Liver (tissue), 3 donors: ENCODE measurements around the gene LRRC25.

Experiments
- EGR1 ChIP-seq, 2 donors: IDR thresholded peaks; 2 replicates each; pipeline ENCODE4 v1.6.1; 2016 to 2018; ENCODE audit warnings: antibody characterized with exemption in 2 of 2, low read depth in 2 of 2
- FOXA1 ChIP-seq: IDR thresholded peaks from 2 replicates; pipeline ENCODE4 v1.6.1; 2016; ENCODE audit warnings: antibody characterized with exemption
- GABPA ChIP-seq, 2 donors: IDR thresholded peaks in 1 of 2; conservative IDR thresholded peaks in 1 of 2; 2 replicates each; pipeline ENCODE4 v1.6.1; 2016; ENCODE audit warnings: antibody characterized with exemption in 2 of 2, mild to moderate bottlenecking in 1 of 2, moderate library complexity in 1 of 2
- JUND ChIP-seq, 2 donors: IDR thresholded peaks; 2 replicates each; pipeline ENCODE4 v1.6.1; 2016; ENCODE audit warnings: antibody characterized with exemption in 2 of 2
- RAD21 ChIP-seq, 2 donors: IDR thresholded peaks; 2 replicates each; pipeline ENCODE4 v1.6.1; 2016; ENCODE audit warnings: antibody characterized with exemption in 2 of 2, mild to moderate bottlenecking in 2 of 2
- SP1 ChIP-seq: IDR thresholded peaks from 2 replicates; pipeline ENCODE4 v1.6.1; 2018; ENCODE audit warnings: antibody characterized with exemption, mild to moderate bottlenecking
- TAF1 ChIP-seq: conservative IDR thresholded peaks from 2 replicates; pipeline ENCODE4 v1.6.1; 2016; ENCODE audit warnings: antibody characterized with exemption, mild to moderate bottlenecking
- YY1 ChIP-seq: IDR thresholded peaks from 2 replicates; pipeline ENCODE4 v1.6.1; 2016; ENCODE audit warnings: antibody characterized with exemption, mild to moderate bottlenecking
- TF ChIP-seq, protein P1 (sequence below): fragments of 150-350 bp; IDR thresholded peaks from 2 replicates; pipeline ENCODE4 v1.5.1; 2017; ENCODE audit warnings: improper control_type of control experiment, low read depth, low read length; ENCODE audit not compliant: missing input control
- TF ChIP-seq, protein P2 (sequence below): IDR thresholded peaks from 2 replicates; pipeline ENCODE4 v1.6.1; 2016; ENCODE audit warnings: antibody characterized with exemption
- TF ChIP-seq, protein P3 (sequence below): IDR thresholded peaks from 2 replicates; pipeline ENCODE4 v1.6.1; 2016; ENCODE audit warnings: antibody characterized with exemption, mild to moderate bottlenecking
- TF ChIP-seq, protein P4 (sequence below): IDR thresholded peaks from 2 replicates; pipeline ENCODE4 v1.6.1; 2016; ENCODE audit warnings: antibody characterized with exemption
- donor health status: healthy.
- donor health status: healthy.

DNA sequence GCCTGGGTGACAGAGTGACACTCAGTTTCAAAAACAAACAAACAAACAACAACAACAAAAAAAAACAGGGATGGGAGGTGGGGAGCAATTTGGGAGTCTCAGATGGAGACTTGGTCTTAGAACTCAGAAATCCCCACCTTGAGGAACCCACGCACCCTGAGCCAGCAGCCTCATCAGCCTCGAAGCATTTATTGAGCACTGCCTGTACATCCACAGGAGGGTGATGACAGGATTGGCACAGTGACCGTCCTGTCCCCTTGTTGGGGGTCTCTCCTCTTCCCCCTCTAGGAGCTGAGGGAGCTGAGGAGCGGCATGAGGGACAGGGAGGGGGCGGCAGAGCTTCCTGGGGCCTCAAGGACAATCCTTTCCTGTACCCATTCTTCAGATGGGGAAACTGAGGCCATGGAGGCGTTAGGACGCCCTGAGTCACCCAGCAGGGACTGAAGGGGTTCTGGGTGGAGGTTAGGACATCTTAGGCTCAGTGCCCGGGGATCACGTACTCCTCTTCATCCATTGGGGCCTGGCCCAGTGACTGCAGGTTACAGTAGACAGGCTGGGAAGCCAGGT lies 5.8 kb downstream of the LRRC25 start:
- TF ChIP-seq, protein P1, sequence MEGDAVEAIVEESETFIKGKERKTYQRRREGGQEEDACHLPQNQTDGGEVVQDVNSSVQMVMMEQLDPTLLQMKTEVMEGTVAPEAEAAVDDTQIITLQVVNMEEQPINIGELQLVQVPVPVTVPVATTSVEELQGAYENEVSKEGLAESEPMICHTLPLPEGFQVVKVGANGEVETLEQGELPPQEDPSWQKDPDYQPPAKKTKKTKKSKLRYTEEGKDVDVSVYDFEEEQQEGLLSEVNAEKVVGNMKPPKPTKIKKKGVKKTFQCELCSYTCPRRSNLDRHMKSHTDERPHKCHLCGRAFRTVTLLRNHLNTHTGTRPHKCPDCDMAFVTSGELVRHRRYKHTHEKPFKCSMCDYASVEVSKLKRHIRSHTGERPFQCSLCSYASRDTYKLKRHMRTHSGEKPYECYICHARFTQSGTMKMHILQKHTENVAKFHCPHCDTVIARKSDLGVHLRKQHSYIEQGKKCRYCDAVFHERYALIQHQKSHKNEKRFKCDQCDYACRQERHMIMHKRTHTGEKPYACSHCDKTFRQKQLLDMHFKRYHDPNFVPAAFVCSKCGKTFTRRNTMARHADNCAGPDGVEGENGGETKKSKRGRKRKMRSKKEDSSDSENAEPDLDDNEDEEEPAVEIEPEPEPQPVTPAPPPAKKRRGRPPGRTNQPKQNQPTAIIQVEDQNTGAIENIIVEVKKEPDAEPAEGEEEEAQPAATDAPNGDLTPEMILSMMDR: no peak
- TF ChIP-seq, protein P2, sequence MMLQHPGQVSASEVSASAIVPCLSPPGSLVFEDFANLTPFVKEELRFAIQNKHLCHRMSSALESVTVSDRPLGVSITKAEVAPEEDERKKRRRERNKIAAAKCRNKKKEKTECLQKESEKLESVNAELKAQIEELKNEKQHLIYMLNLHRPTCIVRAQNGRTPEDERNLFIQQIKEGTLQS: no peak
- TF ChIP-seq, protein P3, sequence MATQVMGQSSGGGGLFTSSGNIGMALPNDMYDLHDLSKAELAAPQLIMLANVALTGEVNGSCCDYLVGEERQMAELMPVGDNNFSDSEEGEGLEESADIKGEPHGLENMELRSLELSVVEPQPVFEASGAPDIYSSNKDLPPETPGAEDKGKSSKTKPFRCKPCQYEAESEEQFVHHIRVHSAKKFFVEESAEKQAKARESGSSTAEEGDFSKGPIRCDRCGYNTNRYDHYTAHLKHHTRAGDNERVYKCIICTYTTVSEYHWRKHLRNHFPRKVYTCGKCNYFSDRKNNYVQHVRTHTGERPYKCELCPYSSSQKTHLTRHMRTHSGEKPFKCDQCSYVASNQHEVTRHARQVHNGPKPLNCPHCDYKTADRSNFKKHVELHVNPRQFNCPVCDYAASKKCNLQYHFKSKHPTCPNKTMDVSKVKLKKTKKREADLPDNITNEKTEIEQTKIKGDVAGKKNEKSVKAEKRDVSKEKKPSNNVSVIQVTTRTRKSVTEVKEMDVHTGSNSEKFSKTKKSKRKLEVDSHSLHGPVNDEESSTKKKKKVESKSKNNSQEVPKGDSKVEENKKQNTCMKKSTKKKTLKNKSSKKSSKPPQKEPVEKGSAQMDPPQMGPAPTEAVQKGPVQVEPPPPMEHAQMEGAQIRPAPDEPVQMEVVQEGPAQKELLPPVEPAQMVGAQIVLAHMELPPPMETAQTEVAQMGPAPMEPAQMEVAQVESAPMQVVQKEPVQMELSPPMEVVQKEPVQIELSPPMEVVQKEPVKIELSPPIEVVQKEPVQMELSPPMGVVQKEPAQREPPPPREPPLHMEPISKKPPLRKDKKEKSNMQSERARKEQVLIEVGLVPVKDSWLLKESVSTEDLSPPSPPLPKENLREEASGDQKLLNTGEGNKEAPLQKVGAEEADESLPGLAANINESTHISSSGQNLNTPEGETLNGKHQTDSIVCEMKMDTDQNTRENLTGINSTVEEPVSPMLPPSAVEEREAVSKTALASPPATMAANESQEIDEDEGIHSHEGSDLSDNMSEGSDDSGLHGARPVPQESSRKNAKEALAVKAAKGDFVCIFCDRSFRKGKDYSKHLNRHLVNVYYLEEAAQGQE: no peak
- TF ChIP-seq FOXA1: no peak
- TF ChIP-seq, protein P4, sequence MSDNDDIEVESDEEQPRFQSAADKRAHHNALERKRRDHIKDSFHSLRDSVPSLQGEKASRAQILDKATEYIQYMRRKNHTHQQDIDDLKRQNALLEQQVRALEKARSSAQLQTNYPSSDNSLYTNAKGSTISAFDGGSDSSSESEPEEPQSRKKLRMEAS: no peak
- no peak for TF ChIP-seq JUND (IDR thresholded peaks at IDR 0.05)
- no peak for TF ChIP-seq EGR1 (IDR thresholded peaks at IDR 0.05; ENCODE audit: low read depth in 2 of 2)
- TF ChIP-seq TAF1: no peak
- TF ChIP-seq GABPA (IDR thresholded peaks at IDR 0.05 in 1 of 2, conservative IDR thresholded peaks at IDR 0.05 in 1 of 2): no peak
- TF ChIP-seq RAD21 (IDR thresholded peaks at IDR 0.05): no peak
- TF ChIP-seq SP1: no peak
- TF ChIP-seq YY1: no peak
